ENCODE data around the gene VIPAS39. TPM values are rescaled to one million over a fixed set of nuclear protein-coding genes. Genes with fewer than 3 reads are reported as not detected.

Gene VIPAS39
- total and polyA plus RNA-seq, 12 donors: 11.2 to 36.3 (median 18.9) TPM

GRCh38 chr14:77491056-77491455 lies 33.7 kb upstream of the VIPAS39 start:
- H3K4me3 ChIP-seq: no peak overlapping the region
- H3K36me3 ChIP-seq (replicated peaks in 1 of 2): no peaks in the 10 kb centered on the region
- WGBS, 4 donors: 91 to 95% (median 94%) methylated on average over 5 of the region's 5 CpGs
- no peak for DNase-seq
- H3K27ac ChIP-seq: no peak overlapping the region
- no peaks in the 10 kb centered on the region for H3K4me1 ChIP-seq (replicated peaks in 1 of 2)
- no peaks in the 10 kb centered on the region for H3K27me3 ChIP-seq
- TF ChIP-seq POLR2A (IDR thresholded peaks at IDR 0.05) (no peak), CTCF (IDR thresholded peaks at IDR 0.05) (no peak)
- no peaks in the 10 kb centered on the region for H3K9me3 ChIP-seq (replicated peaks in 1 of 3)
- intact Hi-C loops (cut with DNase I): no loop called here

DNA sequence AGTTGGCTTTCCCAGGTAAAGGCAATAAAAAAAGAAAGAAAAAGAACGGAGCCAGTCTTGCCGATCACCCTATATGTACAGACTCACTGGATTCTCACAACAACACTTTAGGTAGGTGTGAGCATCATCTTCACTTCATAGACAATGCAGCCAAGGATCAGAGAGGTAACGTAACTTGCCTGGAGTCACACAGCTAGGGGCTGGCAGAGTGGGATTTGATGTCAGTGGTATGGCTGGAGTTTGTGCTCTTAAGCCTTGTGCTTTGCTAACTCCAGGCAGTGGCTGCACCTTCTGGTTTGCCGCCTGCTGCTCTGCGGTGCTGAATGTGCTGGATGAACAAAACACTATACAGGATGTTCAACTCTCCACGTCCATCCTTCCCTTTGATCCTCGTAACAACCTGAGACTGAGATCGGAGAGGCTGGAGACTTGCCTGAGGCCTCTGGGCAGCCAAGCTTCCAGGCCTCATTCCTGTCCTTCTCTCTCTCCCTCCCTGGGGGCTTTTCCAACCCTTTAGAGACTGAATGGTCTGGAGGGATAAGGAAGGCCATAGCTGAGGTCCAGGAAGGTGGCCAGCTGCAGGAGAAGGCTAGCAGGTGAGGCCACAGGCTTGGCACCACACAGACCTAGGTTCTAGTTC lies 33.1 kb upstream of the VIPAS39 start:
- intact Hi-C loops (cut with DNase I): no loop called here

GRCh38 chr14:77489041-77489440 lies 31.6 kb upstream of the VIPAS39 start:
- Histone ChIP-seq H3K36me3 (replicated peaks in 1 of 2) (no peaks in the 10 kb centered on the region), H3K27ac (no peak overlapping the region), H3K4me3 (no peak overlapping the region), H3K27me3 (no peaks in the 10 kb centered on the region), H3K4me1 (replicated peaks in 1 of 2) (no peaks in the 10 kb centered on the region), H3K9me3 (replicated peaks in 1 of 3) (no peaks in the 10 kb centered on the region)
- WGBS, 4 donors: 84 to 95% (median 88%) methylated on average over 6 of the region's 6 CpGs
- no peak for TF ChIP-seq POLR2A (IDR thresholded peaks at IDR 0.05)
- intact Hi-C loops (cut with DNase I): no loop called here
- DNase-seq: no peak

More for the DNA sequence above, 33.1 kb upstream of the VIPAS39 start:
- Histone ChIP-seq H3K4me3 (no peak overlapping the region), H3K36me3 (replicated peaks in 1 of 2) (no peaks in the 10 kb centered on the region), H3K9me3 (replicated peaks in 1 of 3) (no peaks in the 10 kb centered on the region), H3K27ac (no peak overlapping the region), H3K27me3 (no peaks in the 10 kb centered on the region), H3K4me1 (replicated peaks in 1 of 2) (no peaks in the 10 kb centered on the region)
- WGBS, 4 donors: 86 to 93% (median 91%) methylated on average over 3 to 8 of the region's 8 CpGs
- no peak for TF ChIP-seq CTCF (IDR thresholded peaks at IDR 0.05)
- TF ChIP-seq POLR2A (IDR thresholded peaks at IDR 0.05): no peak
- DNase-seq: no peak

GRCh38 chr14:77488558-77488957 lies 31.2 kb upstream of the VIPAS39 start:
- WGBS, 4 donors: 81 to 86% (median 85%) methylated on average over 6 to 7 of the region's 7 CpGs
- no peak for DNase-seq
- Histone ChIP-seq H3K36me3 (replicated peaks in 1 of 2) (no peaks in the 10 kb centered on the region), H3K4me3 (no peak overlapping the region), H3K9me3 (replicated peaks in 1 of 3) (no peaks in the 10 kb centered on the region), H3K27ac (no peak overlapping the region), H3K4me1 (replicated peaks in 1 of 2) (no peaks in the 10 kb centered on the region), H3K27me3 (no peaks in the 10 kb centered on the region)
- TF ChIP-seq CTCF (IDR thresholded peaks at IDR 0.05): no peak
- no peak for TF ChIP-seq POLR2A (IDR thresholded peaks at IDR 0.05)
- intact Hi-C loops (cut with DNase I): no loop called here
